LNCAP (cell line): Measurements from ENCODE around the gene CXCL10.

Experiments
- CTCF ChIP-seq: fragments of 450-650 bp; IDR thresholded peaks from 2 replicates; pipeline ENCODE4 v1.5.1; 2017; ENCODE audit warnings: mild to moderate bottlenecking

The CXCL10 gene

DNA sequence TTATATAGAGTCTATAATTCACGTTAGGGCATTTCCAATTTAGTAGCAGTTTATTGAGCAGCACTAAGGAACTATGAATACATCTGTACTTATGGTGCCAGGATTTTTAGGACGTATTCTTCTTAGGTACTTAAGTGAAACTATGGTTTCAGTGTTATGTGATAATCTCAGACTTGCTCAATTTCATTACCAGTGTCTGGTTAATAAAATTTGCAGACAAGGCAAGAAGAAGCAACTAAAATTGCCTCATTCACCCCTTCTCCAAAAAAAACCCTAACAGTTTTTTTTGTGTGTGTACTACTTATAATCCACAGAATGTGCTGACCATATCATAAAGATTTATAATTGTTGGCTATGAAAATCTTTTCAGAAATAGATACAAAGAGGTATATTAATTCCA lies 6.0 kb upstream of the CXCL10 start:
- TF ChIP-seq CTCF, result no peak

- no peak for TF ChIP-seq CTCF
Observed at GRCh38 chr4:76028350-76028765, 5.1 kb upstream of the CXCL10 start.

- TF ChIP-seq CTCF, result no peak
Observed at GRCh38 chr4:76024065-76024464, 768 bp upstream of the CXCL10 start.

- TF ChIP-seq CTCF, result no peak
Observed at GRCh38 chr4:76022677-76023076, 620 bp downstream of the CXCL10 start.

DNA sequence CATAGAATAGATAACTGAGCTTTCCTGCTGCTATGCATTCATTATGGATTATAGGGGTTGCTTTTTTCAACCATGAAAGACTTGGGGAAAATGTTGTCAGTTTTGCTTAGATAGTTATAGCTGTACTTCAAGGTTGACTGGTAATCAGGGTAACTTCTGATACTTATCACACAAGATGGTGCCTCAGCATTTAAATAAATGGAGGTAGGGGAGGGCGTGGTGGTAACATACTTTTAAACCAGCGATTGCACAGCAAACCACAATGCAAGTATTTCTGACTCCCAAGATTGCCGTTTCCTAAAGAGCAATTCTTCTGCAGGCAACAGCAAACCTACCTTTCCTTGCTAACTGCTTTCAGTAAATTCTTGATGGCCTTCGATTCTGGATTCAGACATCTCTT lies 1.3 kb downstream of the CXCL10 start:
- TF ChIP-seq CTCF, result no peak

DNA sequence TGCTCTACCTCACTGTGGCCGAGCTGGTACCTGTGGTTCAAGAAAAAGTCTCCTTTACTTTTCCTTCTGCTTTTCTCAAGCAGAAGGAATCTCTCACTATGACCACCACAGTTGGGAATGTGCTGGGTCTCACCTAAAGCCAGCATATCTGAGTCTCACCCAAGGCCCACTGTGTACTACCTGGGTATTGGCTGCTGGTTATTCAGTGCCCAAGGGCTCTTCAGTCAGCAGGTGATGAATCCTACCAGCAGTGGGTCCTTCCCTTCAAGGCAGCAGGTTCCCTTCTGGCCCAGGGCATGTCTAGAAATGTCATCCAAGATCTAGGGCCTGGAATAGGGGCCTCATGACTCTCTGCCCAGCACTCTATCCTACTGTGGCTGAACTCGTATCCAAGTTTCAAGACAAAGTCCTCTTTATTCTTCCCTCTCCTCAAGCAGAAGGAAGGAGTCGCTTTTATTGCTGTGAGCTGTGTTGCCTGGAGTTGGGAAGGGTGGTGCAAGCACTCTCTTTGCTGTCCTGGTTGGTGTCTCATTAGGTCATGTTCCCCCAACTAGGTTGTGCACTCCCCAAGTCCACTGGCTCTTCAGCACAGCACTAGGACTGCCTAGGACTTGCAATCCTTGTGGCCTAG lies 6.1 kb downstream of the CXCL10 start:
- no peak for TF ChIP-seq CTCF

- no peak for TF ChIP-seq CTCF
Observed at GRCh38 chr4:76016393-76016792, 6.9 kb downstream of the CXCL10 start.

DNA sequence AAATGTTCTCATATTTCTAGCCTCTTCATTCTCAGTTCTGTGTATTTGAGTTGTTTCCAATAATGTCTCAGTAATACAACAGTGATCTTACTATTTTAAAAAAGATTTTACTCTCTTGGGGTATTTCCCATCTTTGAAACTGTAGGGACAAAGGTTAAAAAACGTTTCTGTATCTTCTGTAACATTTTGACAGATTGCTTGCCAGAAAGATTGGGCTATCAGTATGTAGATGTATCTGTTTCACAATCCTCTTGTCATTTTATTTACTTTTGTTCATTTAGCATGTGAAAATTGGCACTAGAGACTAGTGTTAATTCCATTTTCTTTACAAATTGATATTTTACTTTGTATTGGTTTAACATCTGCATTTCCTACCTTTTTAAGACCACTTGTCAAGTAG lies 9.8 kb downstream of the CXCL10 start:
- no peak for TF ChIP-seq CTCF
